GM23248 (cell line): ENCODE measurements around the gene PADI3. TPM values are rescaled to one million over a fixed set of nuclear protein-coding genes. Genes with fewer than 3 reads are reported as not detected.

Experiments
- DNase-seq: peaks from one replicate; pipeline ENCODE4 v3.0.0-alpha.2; 2015
- H2AFZ ChIP-seq: fragments of 200-600 bp; sonication (generic); 2 replicates; pipeline ENCODE4 v1.6.1; 2016; ENCODE audit warnings: antibody characterized with exemption
- H3F3A ChIP-seq: fragments of 200-600 bp; sonication (generic); 2 replicates; pipeline ENCODE4 v1.6.1; 2016; ENCODE audit warnings: mild to moderate bottlenecking, antibody characterized with exemption, mixed run types; ENCODE audit not compliant: insufficient read depth
- H3K27ac ChIP-seq: fragments of 200-600 bp; sonication (generic); 2 replicates; pipeline ENCODE4 v1.5.1; 2016; ENCODE audit warnings: mild to moderate bottlenecking
- H3K27me3 ChIP-seq: fragments of 200-600 bp; sonication (generic); replicated peaks from 2 replicates; pipeline ENCODE4 v1.6.1; 2016; ENCODE audit warnings: mild to moderate bottlenecking; ENCODE audit not compliant: insufficient read depth
- H3K36me3 ChIP-seq: fragments of 200-600 bp; sonication (generic); 2 replicates; pipeline ENCODE4 v1.6.1; 2016; ENCODE audit warnings: low read depth, mild to moderate bottlenecking
- H3K4me1 ChIP-seq: fragments of 200-600 bp; sonication (generic); 2 replicates; pipeline ENCODE4 v1.6.1; 2016; ENCODE audit warnings: mild to moderate bottlenecking; ENCODE audit not compliant: insufficient read depth
- H3K4me2 ChIP-seq: fragments of 200-600 bp; sonication (generic); one replicate; pipeline ENCODE4 v1.6.1; 2016; ENCODE audit warnings: mild to moderate bottlenecking; ENCODE audit not compliant: unreplicated experiment
- H3K4me3 ChIP-seq: fragments of 200-600 bp; sonication (generic); 2 replicates; pipeline ENCODE4 v1.5.1; 2016; ENCODE audit warnings: mild to moderate bottlenecking
- H3K79me2 ChIP-seq: fragments of 200-600 bp; sonication (generic); 2 replicates; pipeline ENCODE4 v1.6.1; 2016; ENCODE audit warnings: mild to moderate bottlenecking; ENCODE audit not compliant: insufficient read depth
- H3K9ac ChIP-seq: fragments of 200-600 bp; sonication (generic); 2 replicates; pipeline ENCODE4 v1.6.1; 2016; ENCODE audit warnings: mild to moderate bottlenecking
- H3K9me2 ChIP-seq: fragments of 200-600 bp; sonication (generic); 2 replicates; pipeline ENCODE4 v1.6.1; 2016; ENCODE audit warnings: mixed run types, mild to moderate bottlenecking, moderate library complexity; ENCODE audit not compliant: insufficient read depth
- H3K9me3 ChIP-seq: fragments of 200-600 bp; sonication (generic); one replicate; pipeline ENCODE4 v1.6.1; 2017; ENCODE audit warnings: low read depth
- H4K20me1 ChIP-seq: fragments of 200-600 bp; sonication (generic); 2 replicates; pipeline ENCODE4 v1.6.0; 2016; ENCODE audit not compliant: insufficient read depth
- EZH2 ChIP-seq: fragments of 200-600 bp; sonication (generic); IDR thresholded peaks from 2 replicates; pipeline ENCODE4 v1.6.1; 2018; ENCODE audit warnings: antibody characterized with exemption, mild to moderate bottlenecking; ENCODE audit not compliant: insufficient read depth, poor library complexity, severe bottlenecking
- EZH2phosphoT487 ChIP-seq: fragments of 200-600 bp; sonication (generic); IDR thresholded peaks from 2 replicates; pipeline ENCODE4 v1.6.1; 2018; ENCODE audit warnings: antibody characterized with exemption, moderate library complexity, mild to moderate bottlenecking, low read depth; ENCODE audit not compliant: insufficient read depth
- WGBS, 2 experiments: methylation state at CpG; one replicate each; pipeline ENCODE4 v1.1.6; 2015 to 2017; ENCODE audit warnings: low lambda C conversion rate in 2 of 2, low coverage in 1 of 2; ENCODE audit errors: missing lambda C conversion rate in 2 of 2; 5-methylcytosine and 5-hydroxymethylcytosine counted together
- in situ Hi-C: fragments of 300-500 bp; cut with MboI; formaldehyde crosslinking; loops from 2 replicates; pipeline ENCODE4 v1.15.0; 2020
- microRNA-seq: library from miRNA; unstranded; fragments of <30 nt; microRNA quantifications from one replicate; pipeline ENCODE4, GENCODE V29; 2016; ENCODE audit warnings: borderline number of aligned reads
- polyA plus RNA-seq: library from polyadenylated mRNA; unstranded; fragments of >200 nt; fragmentation: Nextera tagmentation; extraction: Ambion mirVana; gene quantifications from 2 replicates; pipeline ENCODE4 v1.2.1, GENCODE V29; 2016
- small RNA-seq: library from RNA; depleted of rRNA; stranded (forward); fragments of <200 nt; gene quantifications from one replicate; pipeline ENCODE3, GENCODE V24; 2014; ENCODE audit warnings: low read depth, low replicate concordance
- total RNA-seq: library from RNA; depleted of rRNA; stranded (reverse); fragments of >200 nt; shearing (Covaris generic); gene quantifications from 2 replicates; pipeline ENCODE4 v1.2.3, GENCODE V29; 2014; rRNA removed

PADI3 gene
- total and polyA plus RNA-seq, 2 experiments from 2014 or later: not detected

- no peak overlapping the region for H2AFZ ChIP-seq
- H3K36me3 ChIP-seq: no peaks in the 10 kb centered on the region
- no peaks in the 10 kb centered on the region for H3K4me1 ChIP-seq
- H3K27ac ChIP-seq: no peak overlapping the region
- H3K27me3 ChIP-seq: peaks cover 34% of the 10 kb centered on the region
- no peak overlapping the region for H3K4me2 ChIP-seq
- no peaks in the 10 kb centered on the region for H3K79me2 ChIP-seq
- no peak overlapping the region for H3K4me3 ChIP-seq
- DNase-seq: no peak
- H3K9me3 ChIP-seq: no peaks in the 10 kb centered on the region
- no peaks in the 10 kb centered on the region for H3F3A ChIP-seq
- in situ Hi-C loops: loop anchor here (10.0 kb wide), 2 partner anchors 216 to 266 kb away; partner anchors contain the start of gene PADI2
- no peaks in the 10 kb centered on the region for H4K20me1 ChIP-seq
- no peaks in the 10 kb centered on the region for H3K9me2 ChIP-seq
- H3K9ac ChIP-seq: no peak overlapping the region
- TF ChIP-seq EZH2phosphoT487 (no peak), EZH2 (no peak)
- WGBS, 2 experiments: 17 to 21% methylated on average over 7 of the region's 7 CpGs
Observed at GRCh38 chr1:17330856-17331255, 82.0 kb downstream of the PADI3 start.

- H3K27me3 ChIP-seq: peaks cover 20% of the 10 kb centered on the region
- H3K4me2 ChIP-seq: no peak overlapping the region
- no peak overlapping the region for H3K9ac ChIP-seq
- no peaks in the 10 kb centered on the region for H3F3A ChIP-seq
- H2AFZ ChIP-seq: no peak overlapping the region
- TF ChIP-seq EZH2 (no peak), EZH2phosphoT487 (no peak)
- H3K36me3 ChIP-seq: no peaks in the 10 kb centered on the region
- H3K27ac ChIP-seq: no peak overlapping the region
- no peak overlapping the region for H3K4me3 ChIP-seq
- no peaks in the 10 kb centered on the region for H3K4me1 ChIP-seq
- DNase-seq: no peak
- no peaks in the 10 kb centered on the region for H3K9me2 ChIP-seq
- no peaks in the 10 kb centered on the region for H3K9me3 ChIP-seq
- WGBS, 2 experiments: 58 to 67% methylated on average over 8 of the region's 8 CpGs
- in situ Hi-C loops: loop anchor here (10.0 kb wide), 2 partner anchors 218 to 268 kb away; partner anchors contain the start of gene PADI2
- no peaks in the 10 kb centered on the region for H3K79me2 ChIP-seq
- no peaks in the 10 kb centered on the region for H4K20me1 ChIP-seq
Observed at GRCh38 chr1:17333081-17333480, 84.2 kb downstream of the PADI3 start.

Small RNA genes lying within 50 kb of the gene (microRNA-seq; reads per million reads assigned to microRNA genes)
- not detected for gene MIR3972

Small RNA genes lying within 50 kb of the gene (small RNA-seq; reads per million reads assigned to genes)
- not detected for gene MIR3972

Other genes starting within 250 kb of the PADI3 start
- gene ATP13A2, start 237.2 kb upstream of the PADI3 start, total RNA-seq: 29.6 and 44.6 TPM in 2 replicates
- gene ATP13A2, start 237.2 kb upstream of the PADI3 start, polyA plus RNA-seq: 30.5 and 32.4 TPM in 2 replicates
- gene SDHB, start 195.1 kb upstream of the PADI3 start, total RNA-seq: 84.1 and 126 TPM in 2 replicates
- 124 and 132 TPM in 2 replicates for gene SDHB, start 195.1 kb upstream of the PADI3 start, polyA plus RNA-seq
- gene PADI2, start 129.6 kb upstream of the PADI3 start, total RNA-seq: 0.13 and 0.22 TPM in 2 replicates
- 0.08 and 0.11 TPM in 2 replicates for gene PADI2, start 129.6 kb upstream of the PADI3 start, polyA plus RNA-seq
- gene PADI1, start 44.0 kb upstream of the PADI3 start, total RNA-seq: under 0.01 TPM in 1 of 2 replicates, not detected in the other
- 0.11 and 0.14 TPM in 2 replicates for gene PADI1, start 44.0 kb upstream of the PADI3 start, polyA plus RNA-seq
- gene PADI4, start 59.1 kb downstream of the PADI3 start, total RNA-seq: not detected in 2 replicates
- gene PADI4, start 59.1 kb downstream of the PADI3 start, polyA plus RNA-seq: not detected in 2 replicates
- gene PADI6, start 123.1 kb downstream of the PADI3 start, total RNA-seq: not detected in 2 replicates
- not detected in 2 replicates for gene PADI6, start 123.1 kb downstream of the PADI3 start, polyA plus RNA-seq
- 34.4 and 38.3 TPM in 2 replicates for gene RCC2, start 190.6 kb downstream of the PADI3 start, total RNA-seq
- gene RCC2, start 190.6 kb downstream of the PADI3 start, polyA plus RNA-seq: 10.9 and 11.3 TPM in 2 replicates